ENCODE results near the gene FAM131C.

FAM131C gene

GRCh38 chr1:16099412-16099811, 26.0 kb upstream of the FAM131C start:
- no peaks in the 10 kb centered on the region for H3K4me1 ChIP-seq (ENCODE audit: low read depth, poor library complexity, severe bottlenecking)
- no peak overlapping the region for H3K9ac ChIP-seq
- no peaks in the 10 kb centered on the region for H3K36me3 ChIP-seq (ENCODE audit: insufficient read depth)

GRCh38 chr1:16095447-16095846, 22.0 kb upstream of the FAM131C start:
- Histone ChIP-seq H3K36me3 (ENCODE audit: insufficient read depth) (no peaks in the 10 kb centered on the region), H3K4me2 (no peak overlapping the region), H3K79me2 (ENCODE audit: insufficient read depth, low read depth) (no peaks in the 10 kb centered on the region), H4K20me1 (ENCODE audit: insufficient read depth) (no peaks in the 10 kb centered on the region), H3K27ac (no peak overlapping the region), H3K4me1 (ENCODE audit: low read depth, poor library complexity, severe bottlenecking) (no peaks in the 10 kb centered on the region), H3K9ac (no peak overlapping the region), H2AFZ (ENCODE audit: low read depth) (no peak overlapping the region), H3K4me3 (IDR thresholded peaks at IDR 0.05; ENCODE audit: insufficient read depth, low read depth, low read length) (no peak overlapping the region), H3K27me3 (ENCODE audit: insufficient read depth, low read depth) (peaks cover 3% of the 10 kb centered on the region; the same call in 1 of the 2 replicates)
- TF ChIP-seq CTCF (conservative IDR thresholded peaks at IDR 0.05; ENCODE audit: low read depth, low read length), result no peak

More at GRCh38 chr1:16099412-16099811, 26.0 kb upstream of the FAM131C start:
- H2AFZ ChIP-seq (ENCODE audit: low read depth), result no peak overlapping the region
- no peak overlapping the region for H3K4me2 ChIP-seq
- no peaks in the 10 kb centered on the region for H3K79me2 ChIP-seq (ENCODE audit: insufficient read depth, low read depth)
- no peak overlapping the region for H3K27ac ChIP-seq
- no peak overlapping the region for H3K4me3 ChIP-seq (IDR thresholded peaks at IDR 0.05; ENCODE audit: insufficient read depth, low read depth, low read length)
- no peaks in the 10 kb centered on the region; the same call in 1 of the 2 replicates for H3K27me3 ChIP-seq (ENCODE audit: insufficient read depth, low read depth)
- no peaks in the 10 kb centered on the region for H4K20me1 ChIP-seq (ENCODE audit: insufficient read depth)
- no peak for TF ChIP-seq CTCF (conservative IDR thresholded peaks at IDR 0.05; ENCODE audit: low read depth, low read length)

GRCh38 chr1:16094453-16095158, 21.2 kb upstream of the FAM131C start:
- H3K36me3 ChIP-seq (ENCODE audit: insufficient read depth), result no peaks in the 10 kb centered on the region
- no peaks in the 10 kb centered on the region for H3K79me2 ChIP-seq (ENCODE audit: insufficient read depth, low read depth)
- no peak overlapping the region for H3K27ac ChIP-seq
- H2AFZ ChIP-seq (ENCODE audit: low read depth), result no peak overlapping the region
- no peak overlapping the region for H3K4me2 ChIP-seq
- no peaks in the 10 kb centered on the region for H3K4me1 ChIP-seq (ENCODE audit: low read depth, poor library complexity, severe bottlenecking)
- H3K9ac ChIP-seq, result no peak overlapping the region
- H3K4me3 ChIP-seq (IDR thresholded peaks at IDR 0.05; ENCODE audit: insufficient read depth, low read depth, low read length), result no peak overlapping the region
- no peak for TF ChIP-seq CTCF (conservative IDR thresholded peaks at IDR 0.05; ENCODE audit: low read depth, low read length)
- no peaks in the 10 kb centered on the region for H4K20me1 ChIP-seq (ENCODE audit: insufficient read depth)
- peaks cover 5% of the 10 kb centered on the region; the same call in 1 of the 2 replicates for H3K27me3 ChIP-seq (ENCODE audit: insufficient read depth, low read depth)

- H3K36me3 ChIP-seq (ENCODE audit: insufficient read depth), result no peaks in the 10 kb centered on the region
- no peak overlapping the region for H3K9ac ChIP-seq
- no peaks in the 10 kb centered on the region for H4K20me1 ChIP-seq (ENCODE audit: insufficient read depth)
- no peaks in the 10 kb centered on the region for H3K4me1 ChIP-seq (ENCODE audit: low read depth, poor library complexity, severe bottlenecking)
- no peak overlapping the region for H3K4me2 ChIP-seq
- H3K79me2 ChIP-seq (ENCODE audit: insufficient read depth, low read depth), result no peaks in the 10 kb centered on the region
- TF ChIP-seq CTCF (conservative IDR thresholded peaks at IDR 0.05; ENCODE audit: low read depth, low read length), result no peak
- no peak overlapping the region for H3K4me3 ChIP-seq (IDR thresholded peaks at IDR 0.05; ENCODE audit: insufficient read depth, low read depth, low read length)
- H3K27me3 ChIP-seq (ENCODE audit: insufficient read depth, low read depth), result peaks cover 8% of the 10 kb centered on the region; the same call in 1 of the 2 replicates
- no peak overlapping the region for H2AFZ ChIP-seq (ENCODE audit: low read depth)
- no peak overlapping the region for H3K27ac ChIP-seq
These were observed 20.2 kb upstream of the FAM131C start for GRCh38 chr1:16093611-16094010.

Data from KMS-11 (cell line).